HG03139 (cell line): ENCODE data around the gene CELF1.

Experiments
- ATAC-seq: cut with Tn5 transposase; IDR thresholded peaks from one replicate; pipeline ENCODE4 v1.9.1; 2021; ENCODE audit not compliant: unreplicated experiment

CELF1 gene

GRCh38 chr11:47426062-47426956 lies 126.6 kb downstream of the CELF1 start, which contains the start of gene PSMC3:
Gene PSMC3, minus strand, starts transcription at chr11:47426439. Its CDS starts 160 bp downstream, at chr11:47426279.
- peak; percentile 81 for ATAC-seq

GRCh38 chr11:47425611-47426010 lies 127.3 kb downstream of the CELF1 start:
- no peak for ATAC-seq

- no peak for ATAC-seq
These were observed 134.3 kb downstream of the CELF1 start for GRCh38 chr11:47418454-47419259.

GRCh38 chr11:47417712-47418111 lies 135.2 kb downstream of the CELF1 start:
- ATAC-seq, result no peak

GRCh38 chr11:47415949-47416472 lies 136.9 kb downstream of the CELF1 start:
- no peak for ATAC-seq
